HUES6 (cell line): Measurements from ENCODE around the gene TRIM31.

Experiments
- H3K27ac ChIP-seq: 2 replicates; pipeline ENCODE4 v1.7.0; 2013; ENCODE audit warnings: low read depth, mild to moderate bottlenecking, low read length, inconsistent platforms
- H3K27me3 ChIP-seq: 2 replicates; pipeline ENCODE4 v1.6.1; 2013; ENCODE audit warnings: low read length; ENCODE audit not compliant: control insufficient read depth, insufficient read depth
- H3K36me3 ChIP-seq: 2 replicates; pipeline ENCODE4 v1.6.1; 2013; ENCODE audit warnings: low read length; ENCODE audit not compliant: control insufficient read depth, insufficient read depth
- H3K4me1 ChIP-seq: 2 replicates; pipeline ENCODE4 v1.6.1; 2013; ENCODE audit warnings: low read length; ENCODE audit not compliant: control insufficient read depth, insufficient read depth
- H3K4me3 ChIP-seq: 2 replicates; pipeline ENCODE4 v1.5.1; 2013; ENCODE audit warnings: low read depth, low read length
- H3K9ac ChIP-seq: one replicate; pipeline ENCODE4 v1.6.1; 2013; ENCODE audit warnings: mild to moderate bottlenecking, low read length
- H3K9me3 ChIP-seq: 2 replicates; pipeline ENCODE4 v1.6.1; 2013; ENCODE audit warnings: low read depth, low read length; ENCODE audit not compliant: control insufficient read depth, insufficient read depth

The TRIM31 gene

GRCh38 chr6:30093951-30094661 is 18.8 kb downstream of the TRIM31 start:
- no peak overlapping the region for H3K9ac ChIP-seq
- peaks cover 12% of the 10 kb centered on the region; the same call in 1 of the 2 replicates for H3K4me1 ChIP-seq
- H3K9me3 ChIP-seq = no peaks in the 10 kb centered on the region
- H3K27me3 ChIP-seq = peaks cover 50% of the 10 kb centered on the region
- no peak overlapping the region for H3K4me3 ChIP-seq
- H3K36me3 ChIP-seq = no peaks in the 10 kb centered on the region
- no peak overlapping the region for H3K27ac ChIP-seq

GRCh38 chr6:30092852-30093543 is 19.9 kb downstream of the TRIM31 start:
- H3K36me3 ChIP-seq = no peaks in the 10 kb centered on the region
- no peak overlapping the region for H3K4me3 ChIP-seq
- no peaks in the 10 kb centered on the region for H3K9me3 ChIP-seq
- H3K27me3 ChIP-seq = peaks cover 39% of the 10 kb centered on the region
- H3K27ac ChIP-seq = no peak overlapping the region
- peaks cover 12% of the 10 kb centered on the region; the same call in 1 of the 2 replicates for H3K4me1 ChIP-seq
- H3K9ac ChIP-seq = no peak overlapping the region

GRCh38 chr6:30091577-30092381 is 21.1 kb downstream of the TRIM31 start:
- no peak overlapping the region for H3K4me3 ChIP-seq
- no peak overlapping the region for H3K27ac ChIP-seq
- H3K36me3 ChIP-seq = no peaks in the 10 kb centered on the region
- H3K4me1 ChIP-seq = peaks cover 12% of the 10 kb centered on the region; the same call in 1 of the 2 replicates
- no peak overlapping the region for H3K9ac ChIP-seq
- peaks cover 5% of the 10 kb centered on the region; the same call in 1 of the 2 replicates for H3K9me3 ChIP-seq
- H3K27me3 ChIP-seq = peaks cover 26% of the 10 kb centered on the region

- H3K4me3 ChIP-seq = no peak overlapping the region
- no peak overlapping the region for H3K27ac ChIP-seq
- H3K9me3 ChIP-seq = peaks cover 6% of the 10 kb centered on the region; the same call in 1 of the 2 replicates
- peaks cover 11% of the 10 kb centered on the region for H3K27me3 ChIP-seq
- no peaks in the 10 kb centered on the region for H3K36me3 ChIP-seq
- no peak overlapping the region for H3K9ac ChIP-seq
- peaks cover 8% of the 10 kb centered on the region; the same call in 1 of the 2 replicates for H3K4me1 ChIP-seq
These were observed 25.0 kb downstream of the TRIM31 start for GRCh38 chr6:30087876-30088275.

GRCh38 chr6:30077218-30077617 is 35.7 kb downstream of the TRIM31 start:
- peaks cover 80% of the 10 kb centered on the region for H3K27me3 ChIP-seq
- no peak overlapping the region for H3K27ac ChIP-seq
- H3K9me3 ChIP-seq = no peaks in the 10 kb centered on the region
- no peak overlapping the region for H3K9ac ChIP-seq
- no peak overlapping the region for H3K4me3 ChIP-seq
- no peaks in the 10 kb centered on the region for H3K36me3 ChIP-seq
- peaks cover 20% of the 10 kb centered on the region for H3K4me1 ChIP-seq

- Histone ChIP-seq H3K27ac (no peak overlapping the region), H3K27me3 (peaks cover 92% of the 10 kb centered on the region), H3K4me1 (peaks cover 26% of the 10 kb centered on the region), H3K4me3 (peak overlapping the region; percentile 77), H3K36me3 (no peaks in the 10 kb centered on the region), H3K9me3 (no peaks in the 10 kb centered on the region), H3K9ac (peak overlapping the region; percentile 2)
These were observed 36.8 kb downstream of the TRIM31 start for GRCh38 chr6:30075790-30076732.

GRCh38 chr6:30075094-30075789 is 37.6 kb downstream of the TRIM31 start, which contains the start of gene RNF39:
TSS of gene RNF39 (minus strand) at chr6:30075769. CDS start at chr6:30075585, 184 bp downstream.
- H3K4me3 ChIP-seq = peak within 1 kb of the TSS; percentile 77

GRCh38 chr6:30074331-30075093 is 38.4 kb downstream of the TRIM31 start:
- Histone ChIP-seq H3K27me3 (peaks cover 97% of the 10 kb centered on the region), H3K9ac (no peak overlapping the region), H3K4me1 (peaks cover 29% of the 10 kb centered on the region), H3K9me3 (no peaks in the 10 kb centered on the region), H3K36me3 (0 out of 2 replicates have a peak, but pooled peaks cover 3% of the 10 kb centered on the region), H3K4me3 (peak overlapping the region; percentile 77), H3K27ac (no peak overlapping the region)

More at GRCh38 chr6:30075094-30075789, 37.6 kb downstream of the TRIM31 start, which contains the start of gene RNF39:
- Histone ChIP-seq H3K27ac (no peak within 1 kb of the TSS), H3K9ac (peak within 1 kb of the TSS; percentile 2), H3K36me3 (no peaks in the 10 kb centered on the region), H3K4me1 (peaks cover 29% of the 10 kb centered on the region), H3K27me3 (peaks cover 100% of the 10 kb centered on the region), H3K9me3 (no peaks in the 10 kb centered on the region)

- H3K27me3 ChIP-seq = peaks cover 88% of the 10 kb centered on the region
- peaks cover 29% of the 10 kb centered on the region for H3K4me1 ChIP-seq
- no peaks in the 10 kb centered on the region for H3K9me3 ChIP-seq
- no peak overlapping the region for H3K27ac ChIP-seq
- 0 out of 2 replicates have a peak, but pooled peaks cover 3% of the 10 kb centered on the region for H3K36me3 ChIP-seq
- H3K4me3 ChIP-seq = peak overlapping the region; percentile 77
- H3K9ac ChIP-seq = no peak overlapping the region
These were observed 39.2 kb downstream of the TRIM31 start for GRCh38 chr6:30073489-30074235.
